HG02588 (cell line): ENCODE measurements around the gene ORAI1.
"Not testable (repeated sequence)": the region's sequence is repeated elsewhere in the genome, so short reads cannot be mapped to it uniquely, and the experiment has no call there.

Experiments
- ATAC-seq: cut with Tn5 transposase; IDR thresholded peaks from one replicate; pipeline ENCODE4 v1.9.1; 2021; ENCODE audit warnings: mild to moderate bottlenecking, moderate library complexity; ENCODE audit not compliant: unreplicated experiment

Gene ORAI1

DNA sequence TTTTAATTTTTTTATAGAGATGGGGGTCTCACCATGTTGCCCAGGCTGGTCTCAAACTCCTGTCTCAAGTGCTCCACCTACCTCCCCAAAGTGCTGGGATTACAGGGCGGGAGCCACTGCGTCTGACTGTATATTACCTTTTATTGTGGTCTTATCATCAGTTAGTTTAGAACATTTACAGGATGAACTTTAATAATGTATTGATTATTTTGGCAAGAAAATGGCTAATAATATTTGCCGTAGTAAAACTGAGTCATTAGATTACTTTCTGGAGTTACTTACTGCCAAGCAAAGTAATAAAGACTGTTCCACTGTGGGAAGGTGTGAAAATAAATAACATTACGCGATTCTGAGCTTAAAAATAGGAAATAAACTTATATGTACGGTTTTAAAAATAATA lies 23.6 kb upstream of the ORAI1 start:
- no peak for ATAC-seq

DNA sequence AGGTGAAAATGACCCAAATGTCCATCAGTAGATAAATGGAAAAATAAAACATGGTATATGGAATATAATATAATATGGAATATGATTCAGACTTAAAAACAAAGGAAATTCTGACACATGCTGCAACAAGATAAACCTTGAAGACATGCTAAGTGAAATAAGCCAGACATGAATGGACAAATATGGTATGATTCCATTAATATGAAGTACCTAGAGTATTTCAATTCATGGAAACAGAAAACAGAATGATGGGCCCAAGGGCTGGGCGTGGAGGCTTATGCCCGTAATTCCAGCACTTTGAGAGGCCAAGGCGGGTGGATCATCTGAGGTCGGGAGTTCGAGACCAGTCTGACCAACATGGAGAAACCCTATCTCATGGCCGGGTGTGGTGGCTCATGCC lies 22.7 kb upstream of the ORAI1 start:
- no peak for ATAC-seq

DNA sequence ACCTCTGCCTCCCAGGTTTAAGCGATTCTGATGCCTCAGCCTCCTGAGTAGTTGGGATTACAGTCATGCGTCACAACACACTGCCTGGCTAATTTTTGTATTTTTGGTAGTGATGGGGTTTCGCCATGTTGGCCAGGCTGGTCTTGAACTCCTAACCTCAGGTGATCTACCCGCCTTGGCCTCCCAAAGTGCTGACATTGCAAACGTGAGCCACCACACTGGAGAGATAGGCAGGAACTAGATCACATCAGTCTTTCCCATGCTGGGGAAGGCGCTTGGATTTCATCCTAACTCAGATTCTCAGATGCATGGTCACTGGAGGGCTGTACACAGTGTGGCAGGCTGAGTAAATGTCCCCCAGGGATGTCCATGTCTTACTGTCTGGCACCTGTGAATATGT lies 18.0 kb upstream of the ORAI1 start:
- ATAC-seq, result no peak

DNA sequence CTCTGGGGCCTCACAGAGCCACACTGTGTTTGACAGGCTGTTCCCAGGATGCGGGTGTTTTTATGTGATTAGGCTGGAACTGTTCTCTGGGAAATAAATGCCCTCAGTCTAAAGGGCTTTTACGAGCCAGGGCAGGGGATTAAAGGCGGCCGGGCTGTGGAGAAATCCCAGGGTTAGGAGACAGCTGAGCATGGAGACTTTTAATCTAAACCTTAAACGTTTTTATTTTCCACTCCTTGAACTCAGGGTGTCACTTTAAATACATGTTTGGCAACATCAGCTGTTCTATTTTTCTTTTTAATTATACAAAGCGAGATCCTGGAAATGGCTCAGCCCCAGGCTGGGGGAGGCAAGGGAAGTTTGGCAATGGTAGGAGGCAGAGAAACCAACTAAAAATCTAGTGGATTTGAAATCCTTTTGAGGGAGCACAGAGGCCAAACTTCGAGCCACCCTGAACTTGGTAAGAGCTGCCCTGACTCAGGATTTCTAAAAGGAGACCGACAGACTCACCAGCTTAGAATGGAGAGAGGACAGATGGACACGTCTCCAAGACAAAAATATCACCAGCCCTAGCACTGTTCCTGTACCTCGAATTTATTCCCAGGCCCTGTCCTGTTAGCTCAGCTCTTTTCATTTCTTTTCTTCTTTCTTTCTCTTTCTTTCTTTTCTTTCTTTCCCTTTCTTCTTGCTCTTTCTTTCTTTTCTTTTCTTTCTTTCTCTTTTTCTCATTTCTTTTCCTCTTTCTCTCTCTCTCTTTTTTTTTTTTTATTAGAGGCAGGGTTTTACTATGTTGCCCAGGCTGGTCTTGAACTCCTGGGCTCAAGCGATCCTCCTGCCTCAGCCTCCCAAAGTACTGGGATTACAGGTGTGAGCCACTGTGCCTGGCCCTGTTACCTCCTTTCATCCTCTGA lies 15.8 kb upstream of the ORAI1 start:
- ATAC-seq, result no peak

DNA sequence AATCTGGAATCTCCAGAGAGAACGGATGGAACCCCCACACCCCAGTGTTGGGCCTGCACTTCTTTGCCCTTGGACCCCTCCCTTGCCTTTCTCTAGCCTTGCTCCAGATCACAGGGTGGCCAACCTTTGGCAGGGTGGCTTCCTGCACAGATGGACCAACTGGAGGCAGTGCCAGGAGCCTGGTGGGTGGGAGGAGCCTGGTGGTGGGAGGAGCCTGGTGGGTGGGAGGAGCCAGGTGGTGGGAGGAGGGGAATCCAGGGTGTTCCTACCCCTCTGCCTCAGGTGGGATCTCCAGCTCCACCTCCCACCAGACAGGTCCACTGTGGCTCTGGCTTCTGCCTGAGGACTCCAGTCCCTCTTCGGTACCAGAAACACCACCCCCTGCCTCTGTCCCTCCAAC lies 15.0 kb upstream of the ORAI1 start:
- ATAC-seq, result no peak

DNA sequence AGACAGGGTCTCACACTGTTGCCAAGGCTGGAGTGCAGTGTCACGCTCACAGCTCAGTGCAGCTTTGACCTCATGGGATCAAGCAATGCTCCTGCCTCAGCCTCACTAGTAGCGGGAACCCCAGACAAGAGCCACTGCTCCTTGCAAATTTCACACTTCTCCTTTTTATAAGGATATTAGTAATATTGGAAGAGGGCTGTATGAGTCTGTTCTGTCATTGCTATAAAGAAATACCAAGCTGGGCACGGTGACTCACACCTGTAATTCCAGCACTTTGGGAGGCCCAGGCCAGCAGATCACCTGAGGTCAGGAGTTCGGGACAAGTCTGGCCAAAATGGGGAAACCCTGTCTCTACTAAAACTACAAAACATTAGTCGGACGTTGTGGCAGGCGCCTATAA lies 12.9 kb upstream of the ORAI1 start:
- ATAC-seq, result no peak

DNA sequence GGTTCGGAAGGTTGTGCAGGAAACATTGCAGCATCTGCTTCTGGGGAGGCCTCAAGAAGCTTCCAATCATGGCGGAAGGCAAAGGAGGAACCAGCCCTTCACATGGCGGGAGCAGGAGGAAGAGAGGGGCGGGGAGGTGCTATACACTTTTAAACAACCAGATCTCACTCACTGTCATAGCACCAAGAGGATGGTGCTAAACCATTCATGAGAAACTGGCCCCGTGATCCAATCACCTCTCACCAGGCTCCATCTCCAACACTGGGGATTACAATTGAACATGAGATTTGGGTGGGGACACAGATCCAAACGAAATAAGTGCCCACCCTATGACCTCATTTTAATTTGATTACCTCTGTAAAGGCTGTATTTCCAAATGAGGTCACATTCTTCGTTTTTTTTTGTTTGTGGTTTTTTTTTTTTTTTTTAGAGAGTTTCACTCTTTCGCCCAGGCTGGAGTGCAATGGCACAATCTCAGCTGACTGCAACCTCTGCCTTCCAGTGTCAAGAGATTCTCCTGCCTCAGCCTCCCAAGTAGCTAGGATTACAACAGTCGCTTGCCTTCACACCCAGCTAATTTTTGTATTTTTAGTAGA lies 11.4 kb upstream of the ORAI1 start:
- ATAC-seq, result no peak

DNA sequence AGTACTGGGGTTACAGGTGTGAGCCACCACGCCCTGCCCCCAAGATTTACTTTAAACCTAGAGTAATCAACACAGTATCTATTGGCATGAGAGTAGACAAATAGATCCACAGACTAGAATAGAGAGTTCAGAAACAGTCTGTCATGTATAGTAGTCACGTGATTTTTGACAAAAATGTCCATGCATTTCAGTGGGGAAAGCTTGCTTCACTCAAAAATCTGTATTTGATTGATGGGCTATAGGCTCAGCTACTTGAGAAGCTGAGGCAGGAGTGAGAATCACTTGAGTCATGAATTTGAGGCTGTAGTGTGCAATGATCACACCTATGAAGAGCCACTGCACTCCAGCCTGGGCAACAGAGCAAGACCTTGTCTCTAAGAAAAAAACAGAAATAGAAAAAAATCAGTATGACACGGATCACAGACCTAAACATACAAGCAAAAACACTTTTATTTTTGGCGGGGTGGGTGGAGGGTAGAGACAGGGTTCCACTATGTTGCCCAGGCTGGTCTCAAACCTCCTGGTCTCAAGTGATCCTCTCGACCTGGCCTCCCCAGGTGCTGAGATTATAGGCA lies 7.6 kb upstream of the ORAI1 start:
- no peak for ATAC-seq

DNA sequence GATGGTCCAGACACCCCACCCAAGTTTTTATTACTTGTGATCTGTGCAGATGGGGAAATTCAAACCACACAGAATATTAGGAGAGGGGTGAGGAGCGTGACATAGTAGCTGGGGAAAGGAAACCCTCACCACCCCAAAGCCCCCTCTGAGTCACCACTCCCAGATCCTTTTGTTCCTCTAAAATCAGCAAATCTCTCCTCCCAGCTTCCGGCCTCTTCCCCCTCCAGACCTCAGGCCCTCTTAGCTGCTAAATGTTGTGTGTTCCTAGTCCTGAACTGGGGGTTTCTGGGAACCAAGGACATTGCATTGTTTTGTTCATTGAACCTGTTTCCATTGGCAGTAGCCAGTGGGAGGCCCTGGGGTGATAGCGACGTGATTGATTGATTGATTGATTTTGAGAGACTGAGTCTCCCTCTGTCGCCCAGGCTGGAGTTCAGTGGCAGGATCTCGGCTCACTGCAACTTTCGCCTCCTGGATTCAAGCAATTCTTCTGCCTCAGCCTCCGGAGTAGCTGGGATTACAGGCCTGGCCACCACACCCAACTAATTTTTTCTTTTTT lies 5.9 kb upstream of the ORAI1 start:
- ATAC-seq, result no peak

DNA sequence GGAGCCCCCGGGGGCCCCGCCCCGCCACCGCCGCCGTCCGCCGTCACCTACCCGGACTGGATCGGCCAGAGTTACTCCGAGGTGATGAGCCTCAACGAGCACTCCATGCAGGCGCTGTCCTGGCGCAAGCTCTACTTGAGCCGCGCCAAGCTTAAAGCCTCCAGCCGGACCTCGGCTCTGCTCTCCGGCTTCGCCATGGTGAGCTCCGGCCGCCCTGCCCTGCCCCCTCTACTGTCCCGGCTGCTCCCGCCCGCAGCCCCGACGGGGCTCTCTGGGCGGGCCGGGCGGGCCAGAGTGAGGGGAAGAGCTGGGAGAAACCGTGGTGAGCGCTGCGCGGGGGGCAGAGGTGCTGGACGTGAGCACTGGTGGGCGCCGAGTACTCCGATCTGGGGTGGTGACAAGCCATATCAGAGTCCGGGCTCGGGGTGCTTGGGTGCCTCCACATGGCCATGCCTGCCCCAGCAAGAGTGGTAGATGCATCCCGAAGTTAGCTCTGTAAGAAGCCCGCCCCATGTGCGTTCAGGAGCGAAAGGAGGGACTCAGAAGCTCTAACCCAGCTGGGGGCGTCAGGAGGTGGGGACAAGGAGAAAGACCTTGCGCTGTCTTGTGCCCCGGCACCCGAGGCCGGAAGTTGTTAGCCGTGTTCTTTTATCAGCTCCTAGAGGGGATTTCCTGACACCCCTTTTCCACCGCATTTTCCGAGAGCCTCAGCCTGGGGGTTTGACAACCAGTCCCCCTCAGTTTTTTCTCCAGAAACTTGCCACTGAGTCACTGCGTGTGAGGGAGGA lies 717 bp downstream of the ORAI1 start:
- peak; percentile 28 for ATAC-seq

DNA sequence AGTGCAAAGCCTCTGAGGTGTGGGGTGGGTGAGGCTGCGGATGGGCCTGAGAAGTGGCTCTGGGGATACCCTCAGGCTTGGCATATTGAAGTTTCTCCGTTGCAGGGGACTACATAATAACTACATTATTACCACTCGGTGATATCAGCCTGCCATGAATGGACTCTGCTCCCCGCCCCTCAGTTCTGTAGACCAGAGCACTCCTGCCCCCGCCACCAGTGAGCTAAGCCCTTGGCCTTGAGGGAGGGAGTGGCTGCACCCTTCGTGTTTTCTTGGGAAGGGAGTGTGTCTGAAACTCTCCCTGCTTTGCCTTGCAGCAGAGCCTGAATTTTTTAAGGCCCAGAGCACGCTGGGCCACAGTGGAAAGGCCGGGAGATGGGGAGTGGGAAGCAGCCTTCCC lies 1.7 kb downstream of the ORAI1 start:
- no peak for ATAC-seq

DNA sequence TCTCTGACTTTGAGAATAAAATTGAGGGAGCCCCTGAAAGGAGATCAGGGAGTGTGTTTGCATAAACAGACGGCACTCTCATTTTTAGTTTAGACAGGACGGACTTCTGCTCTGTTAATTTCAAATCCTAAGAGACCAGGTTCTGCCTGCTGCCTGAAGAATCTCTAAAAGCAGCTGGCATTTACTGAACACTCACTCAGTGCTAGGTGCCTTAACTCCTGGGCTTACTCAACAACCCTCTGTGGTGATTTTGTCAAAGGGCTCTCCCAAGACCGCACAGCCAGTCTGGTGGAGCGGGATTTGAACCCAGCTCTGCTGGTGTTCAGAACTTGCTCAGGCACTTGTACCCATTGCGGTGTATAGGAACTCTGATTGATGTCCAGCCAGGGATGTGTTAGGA lies 2.2 kb downstream of the ORAI1 start:
- ATAC-seq, result no peak

DNA sequence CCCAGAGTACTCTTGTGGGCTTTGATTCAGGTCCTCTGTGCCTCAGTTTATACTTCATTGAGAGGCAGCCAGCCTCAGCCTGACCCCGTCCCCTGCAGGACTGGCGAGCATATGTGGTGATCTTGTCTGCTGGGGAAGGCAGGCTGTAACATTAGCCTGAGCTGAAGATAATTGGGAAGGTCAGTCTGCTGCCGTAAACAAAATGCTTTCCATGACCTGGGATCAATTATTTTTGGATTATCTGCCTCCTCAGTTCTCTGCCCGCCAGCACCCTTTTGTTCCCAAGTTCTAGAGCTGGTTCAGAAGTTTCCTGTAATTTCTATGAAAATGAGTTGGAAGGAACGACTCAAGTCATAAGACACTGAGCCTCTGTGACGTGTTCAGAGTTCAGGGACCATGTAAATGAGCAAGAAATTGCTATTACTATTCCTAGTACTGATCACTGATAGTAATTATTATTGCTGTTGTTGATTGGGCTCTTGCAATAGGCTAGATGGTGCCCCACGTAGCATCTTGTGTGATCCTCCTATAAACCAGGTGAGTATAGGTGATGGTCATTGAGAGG lies 4.5 kb downstream of the ORAI1 start:
- ATAC-seq, result no peak

DNA sequence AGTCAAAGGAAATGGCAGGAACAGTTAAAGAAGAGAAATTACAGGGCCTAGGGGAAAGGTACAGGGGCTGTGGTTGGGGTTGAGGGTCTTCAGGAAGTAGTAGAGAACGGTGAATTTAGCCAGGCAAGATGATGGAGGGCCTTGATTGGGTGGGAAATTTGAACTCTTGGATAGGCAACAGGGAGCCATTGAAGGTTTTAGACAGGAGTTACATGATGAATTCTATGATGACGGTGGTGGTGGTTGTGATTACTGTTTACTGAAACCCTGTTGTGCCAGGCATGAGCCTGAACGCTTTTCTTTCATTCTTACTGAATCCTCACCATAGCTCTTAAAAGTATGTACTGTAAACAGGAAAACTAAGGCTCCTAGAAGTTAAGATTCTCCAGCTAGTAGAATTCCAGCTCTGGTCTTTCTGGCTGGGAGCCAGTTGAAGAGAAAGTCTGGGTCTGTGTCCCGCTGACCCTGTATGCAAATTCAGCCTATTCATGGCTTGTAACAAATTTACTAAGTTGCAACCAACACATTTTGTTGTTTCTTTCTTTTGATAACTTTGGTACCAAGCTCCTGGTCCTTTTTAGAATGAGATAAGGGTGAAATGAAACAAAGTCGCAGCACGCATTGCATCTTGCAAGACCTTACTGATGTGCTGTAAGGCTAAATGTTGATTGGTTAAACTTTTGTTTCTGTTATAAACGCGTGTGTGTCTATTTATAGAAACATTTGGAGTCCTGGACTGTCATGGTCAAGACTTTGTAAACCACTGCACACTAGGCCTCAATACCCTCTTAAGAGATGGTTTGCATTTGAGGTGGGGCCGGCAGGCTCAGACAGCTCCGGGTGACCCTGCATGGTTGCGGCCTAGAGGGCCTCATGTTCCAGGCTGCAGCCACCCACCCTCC lies 6.0 kb downstream of the ORAI1 start:
- ATAC-seq, result no peak

DNA sequence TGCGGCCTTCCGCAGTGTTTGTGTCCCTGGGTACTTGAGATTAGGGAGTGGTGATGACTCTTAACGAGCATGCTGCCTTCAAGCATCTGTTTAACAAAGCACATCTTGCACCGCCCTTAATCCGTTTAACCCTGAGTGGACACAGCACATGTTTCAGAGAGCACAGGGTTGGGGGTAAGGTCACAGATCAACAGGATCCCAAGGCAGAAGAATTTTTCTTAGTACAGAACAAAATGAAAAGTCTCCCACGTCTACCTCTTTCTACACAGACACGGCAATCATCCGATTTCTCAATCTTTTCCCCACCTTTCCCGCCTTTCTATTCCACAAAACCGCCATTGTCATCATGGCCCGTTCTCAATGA lies 7.5 kb downstream of the ORAI1 start:
- not testable (repeated sequence) for ATAC-seq

DNA sequence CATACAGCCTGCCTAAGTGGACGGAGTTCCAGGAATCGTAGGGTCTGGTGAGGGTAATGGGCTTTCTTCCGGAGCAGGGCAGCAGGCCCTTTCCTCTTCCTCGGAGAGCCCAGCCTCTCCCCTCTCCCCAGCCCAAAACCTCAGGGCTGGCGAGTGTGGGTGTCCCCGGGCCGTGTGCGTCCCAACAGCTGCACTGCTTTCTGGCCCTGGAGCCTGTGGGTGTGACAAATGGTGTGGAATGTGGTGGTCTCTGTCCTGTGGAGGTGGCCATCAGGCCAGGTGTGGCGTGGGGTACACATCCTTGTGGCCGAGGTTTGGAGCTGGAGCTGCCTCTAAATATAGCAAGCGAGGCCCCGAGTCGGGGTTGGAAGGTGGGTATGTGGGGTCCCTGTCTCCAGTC lies 8.5 kb downstream of the ORAI1 start:
- no peak for ATAC-seq

DNA sequence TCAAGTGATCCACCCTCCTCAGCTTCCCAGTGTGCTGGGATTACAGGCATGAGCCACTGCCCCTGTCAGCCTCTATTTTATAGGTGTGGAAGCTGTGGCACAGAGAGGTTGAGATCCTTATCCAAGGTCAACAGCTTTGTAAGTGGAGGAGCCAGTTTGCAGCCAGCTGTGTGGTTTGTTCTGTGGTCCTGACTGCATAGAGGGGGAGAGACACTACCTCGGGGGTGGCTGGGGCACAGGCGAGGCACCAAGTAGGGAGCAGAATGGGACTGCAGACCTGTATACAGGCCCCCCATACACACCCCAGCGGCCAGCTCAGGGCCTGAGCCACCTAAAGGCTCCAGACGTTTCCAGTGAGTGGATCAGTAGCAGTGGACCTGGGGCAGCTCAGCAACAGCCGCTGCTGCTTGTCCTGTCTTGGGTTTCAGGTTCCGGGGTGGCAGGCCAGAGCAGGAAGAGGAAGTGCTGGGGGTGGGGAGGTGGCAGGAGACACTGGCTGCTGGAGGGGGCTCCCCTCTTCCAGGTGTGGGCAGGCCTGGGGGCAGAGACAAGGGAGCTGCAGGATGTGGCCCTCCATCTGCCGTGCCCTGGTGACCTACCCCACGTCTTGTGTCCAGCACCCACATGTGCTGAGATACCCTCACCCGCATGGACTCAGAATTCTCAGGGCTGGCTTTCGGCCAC lies 11.0 kb downstream of the ORAI1 start:
- ATAC-seq, result peak; percentile 46

DNA sequence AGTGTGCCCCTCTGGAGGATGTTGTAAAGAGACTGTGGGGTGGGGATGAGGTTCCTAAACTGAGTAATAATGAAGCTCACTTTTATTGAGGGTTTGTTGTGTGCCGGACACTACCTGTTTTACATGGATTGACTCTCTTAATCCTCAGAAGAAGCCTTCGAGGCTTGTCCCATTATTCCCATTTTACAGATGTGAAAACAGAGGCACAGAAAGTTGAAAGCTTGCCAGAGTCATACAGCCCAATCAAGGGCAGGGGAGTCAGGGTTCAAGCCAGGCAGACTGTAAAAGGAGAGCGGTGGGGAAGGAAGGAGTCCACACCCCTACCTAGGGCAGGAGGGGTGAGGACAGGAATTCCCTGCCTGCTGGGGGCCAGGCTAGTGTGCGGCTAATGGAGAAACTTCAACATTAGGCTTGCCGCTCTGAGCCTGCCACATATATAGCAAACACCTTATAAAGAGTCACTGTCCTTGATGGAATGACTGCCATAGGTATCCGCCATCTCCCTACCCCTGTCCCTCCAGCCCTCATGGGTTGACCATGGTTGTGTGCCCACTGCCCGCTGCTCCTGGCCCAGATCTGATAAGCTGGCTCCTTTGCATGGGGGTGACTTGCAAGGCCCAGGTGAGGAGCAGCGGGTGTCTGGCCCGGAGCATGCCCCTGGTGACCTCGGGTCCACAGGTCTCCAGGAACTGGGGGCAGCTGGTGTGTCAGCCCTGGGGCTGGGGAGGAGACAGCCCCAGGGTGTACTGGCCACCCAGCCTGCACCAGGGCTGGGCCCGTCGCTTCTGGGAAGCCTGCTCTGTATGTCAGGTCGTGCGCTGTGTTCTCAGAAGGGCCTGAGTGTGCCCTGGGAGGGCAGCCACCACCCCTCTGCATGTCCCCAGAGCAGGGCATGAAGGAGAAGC lies 12.2 kb downstream of the ORAI1 start:
- no peak for ATAC-seq

DNA sequence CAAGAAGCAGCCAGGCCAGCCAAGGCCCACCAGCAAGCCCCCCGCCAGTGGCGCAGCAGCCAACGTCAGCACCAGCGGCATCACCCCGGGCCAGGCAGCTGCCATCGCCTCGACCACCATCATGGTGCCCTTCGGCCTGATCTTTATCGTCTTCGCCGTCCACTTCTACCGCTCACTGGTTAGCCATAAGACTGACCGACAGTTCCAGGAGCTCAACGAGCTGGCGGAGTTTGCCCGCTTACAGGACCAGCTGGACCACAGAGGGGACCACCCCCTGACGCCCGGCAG lies 15.0 kb downstream of the ORAI1 start:
- ATAC-seq, result no peak
